T-cell (primary cell): ENCODE data around the gene DNM3. TPM values are rescaled to one million over a fixed set of nuclear protein-coding genes. Genes with fewer than 3 reads are reported as not detected.

Experiments
- ATAC-seq, 4 experiments: fragments of 200-7000 bp in 3 of 4; fragments of 150-1000 bp in 1 of 4; cut with Tn5 transposase; replicated peaks in 1 of 4; 1 replicate in 3 of 4; 2 replicates in 1 of 4; pipeline ENCODE4 v1.10.0; 2021; ENCODE audit warnings: moderate library complexity in 3 of 4, mild to moderate bottlenecking in 2 of 4, moderate number of reproducible peaks in 1 of 4
- CTCF ChIA-PET, 2 donors: fragments of 300-600 bp; sonication (Branson Sonifier 250); formaldehyde crosslinking; loops; one replicate each; lab custom pipeline; 2022; ENCODE audit warnings: antibody characterized with exemption in 2 of 2; lab: Charles Lee
- POLR2A ChIA-PET, 2 donors: fragments of 300-600 bp; sonication (Branson Sonifier 250); formaldehyde crosslinking; loops; one replicate each; lab custom pipeline; 2022; ENCODE audit warnings: antibody characterized with exemption in 2 of 2; lab: Charles Lee
- DNase-seq, 35 experiments: peaks; one replicate each; pipeline versions ENCODE4 v3.0.0 to v3.0.0-alpha.2; 2013 to 2023
- H3K27ac ChIP-seq: one replicate; pipeline ENCODE4 v1.5.1; 2013; ENCODE audit warnings: low read length
- H3K27me3 ChIP-seq, 2 experiments: replicated peaks in 1 of 2; 1 replicate in 1 of 2; 2 replicates in 1 of 2; pipeline versions ENCODE4 v1.6.1 to v1.7.0; 2013; ENCODE audit warnings: low read length in 1 of 2, mixed read lengths in 1 of 2; ENCODE audit not compliant: control insufficient read depth in 2 of 2, insufficient read depth in 2 of 2; ENCODE audit errors: extremely low read depth in 1 of 2
- H3K36me3 ChIP-seq, 2 donors: 1 replicate in 1 of 2; 2 replicates in 1 of 2; pipeline versions ENCODE4 v1.6.1 to v1.7.0; 2013; ENCODE audit warnings: low read length in 1 of 2; ENCODE audit not compliant: control insufficient read depth in 2 of 2, insufficient read depth in 1 of 2; ENCODE audit errors: extremely low read depth in 1 of 2
- H3K4me1 ChIP-seq, 2 experiments: 1 replicate in 1 of 2; 2 replicates in 1 of 2; pipeline versions ENCODE4 v1.6.1 to v1.7.0; 2013; ENCODE audit warnings: low read length in 2 of 2, mixed read lengths in 1 of 2; ENCODE audit not compliant: insufficient read depth in 2 of 2, control insufficient read depth in 1 of 2; ENCODE audit errors: extremely low read depth in 1 of 2
- H3K4me3 ChIP-seq, 2 donors: 1 replicate in 1 of 2; 2 replicates in 1 of 2; pipeline versions ENCODE4 v1.5.1 to v1.7.0; 2013; ENCODE audit warnings: mild to moderate bottlenecking in 2 of 2, low read length in 1 of 2, moderate library complexity in 1 of 2; ENCODE audit not compliant: control insufficient read depth in 1 of 2; ENCODE audit errors: extremely low read depth in 1 of 2
- H3K9me3 ChIP-seq: 2 replicates; pipeline ENCODE4 v1.7.0; 2013
- H3K27ac Mint-ChIP-seq, 2 donors: one replicate each; pipeline ENCODE4 v1.8.0; 2020 to 2021; ENCODE audit warnings: mild to moderate bottlenecking in 2 of 2, mixed read lengths in 2 of 2
- H3K27me3 Mint-ChIP-seq, 2 donors: one replicate each; pipeline ENCODE4 v1.8.0; 2021 to 2022; ENCODE audit warnings: mixed read lengths in 2 of 2
- H3K36me3 Mint-ChIP-seq: one replicate; pipeline ENCODE4 v1.8.0; 2021; ENCODE audit warnings: mixed read lengths
- H3K4me1 Mint-ChIP-seq, 3 donors: one replicate each; pipeline ENCODE4 v1.8.0; 2020 to 2022; ENCODE audit warnings: mixed read lengths in 3 of 3, mild to moderate bottlenecking in 1 of 3
- H3K4me3 Mint-ChIP-seq, 3 donors: one replicate each; pipeline ENCODE4 v1.8.0; 2020 to 2022; ENCODE audit warnings: mild to moderate bottlenecking in 3 of 3, mixed read lengths in 3 of 3, moderate library complexity in 3 of 3
- H3K9me3 Mint-ChIP-seq, 3 donors: one replicate each; pipeline ENCODE4 v1.8.0; 2020 to 2022; ENCODE audit warnings: mixed read lengths in 3 of 3
- WGBS: methylation state at CpG from one replicate; pipeline ENCODE4 v1.1.5; 2013; ENCODE audit warnings: missing lambda C conversion rate; ENCODE audit not compliant: insufficient coverage; 5-methylcytosine and 5-hydroxymethylcytosine counted together
- total RNA-seq, 35 experiments: library from RNA in 6 of 35; stranded (reverse) in 6 of 35; fragments of 120-200 nt in 1 of 35; gene quantifications; one replicate each; pipeline versions ENCODE4 v1.2.1 to v1.2.4 and lab custom pipeline; 2013 to 2026

The DNM3 gene
- total RNA-seq, 5 donors from 2014 or later (not counting 1 experiment from before 2014, with no cell fraction given) = 2.0 to 2.8 (median 2.4) TPM

DNA sequence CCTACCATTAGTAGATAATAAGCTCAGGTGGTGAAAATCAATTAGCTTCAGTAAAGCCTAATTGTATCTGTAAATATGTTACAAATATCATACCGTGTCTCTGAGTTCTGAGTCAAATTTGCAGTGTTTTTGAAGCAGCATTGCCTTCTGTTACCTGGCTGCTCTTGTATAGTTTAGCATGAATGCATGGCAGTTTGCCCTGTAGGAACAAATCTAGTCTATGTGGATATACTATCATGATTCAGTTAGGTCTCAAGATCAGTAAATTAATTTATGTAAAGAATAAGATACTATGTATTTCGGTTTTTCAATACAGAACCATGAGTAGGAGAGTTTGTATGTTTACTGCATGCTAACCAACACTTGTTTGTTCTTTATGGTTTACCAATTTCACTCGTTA, 338.6 kb downstream of the DNM3 start:
- H3K4me1 Mint-ChIP-seq = peaks cover 21 to 51% (median 33%) of the 10 kb centered on the region in 3 donors
- H3K27ac Mint-ChIP-seq = peak overlapping the region; percentile 97 to 98
- Histone ChIP-seq H3K4me1 (peaks cover 2 to 18% of the 10 kb centered on the region in 2 experiments), H3K36me3 (no peaks in the 10 kb centered on the region), H3K9me3 (no peaks in the 10 kb centered on the region), H3K27ac (peak overlapping the region; percentile 87), H3K4me3 (no peak overlapping the region), H3K27me3 (no peaks in the 10 kb centered on the region)
- POLR2A ChIA-PET = interaction anchor here in 1 of 2 donors (0.6 kb wide), 1 partner anchor 319 kb away, joined by 3 read pairs; no protein-coding TSS in a partner anchor
- DNase-seq (peak in 1 of 35 experiments; percentile 3), ATAC-seq (no peak)
- CTCF ChIA-PET = interaction anchor here in 1 of 2 donors (0.9 kb wide), 1 partner anchor 16 kb away, joined by 3 read pairs; no protein-coding TSS in a partner anchor
- H3K36me3 Mint-ChIP-seq = no peaks in the 10 kb centered on the region
- no peak overlapping the region for H3K4me3 Mint-ChIP-seq
- H3K27me3 Mint-ChIP-seq = no peaks in the 10 kb centered on the region
- H3K9me3 Mint-ChIP-seq = no peaks in the 10 kb centered on the region
- no CpG with 5 or more reads among the region's 3 CpGs for WGBS

DNA sequence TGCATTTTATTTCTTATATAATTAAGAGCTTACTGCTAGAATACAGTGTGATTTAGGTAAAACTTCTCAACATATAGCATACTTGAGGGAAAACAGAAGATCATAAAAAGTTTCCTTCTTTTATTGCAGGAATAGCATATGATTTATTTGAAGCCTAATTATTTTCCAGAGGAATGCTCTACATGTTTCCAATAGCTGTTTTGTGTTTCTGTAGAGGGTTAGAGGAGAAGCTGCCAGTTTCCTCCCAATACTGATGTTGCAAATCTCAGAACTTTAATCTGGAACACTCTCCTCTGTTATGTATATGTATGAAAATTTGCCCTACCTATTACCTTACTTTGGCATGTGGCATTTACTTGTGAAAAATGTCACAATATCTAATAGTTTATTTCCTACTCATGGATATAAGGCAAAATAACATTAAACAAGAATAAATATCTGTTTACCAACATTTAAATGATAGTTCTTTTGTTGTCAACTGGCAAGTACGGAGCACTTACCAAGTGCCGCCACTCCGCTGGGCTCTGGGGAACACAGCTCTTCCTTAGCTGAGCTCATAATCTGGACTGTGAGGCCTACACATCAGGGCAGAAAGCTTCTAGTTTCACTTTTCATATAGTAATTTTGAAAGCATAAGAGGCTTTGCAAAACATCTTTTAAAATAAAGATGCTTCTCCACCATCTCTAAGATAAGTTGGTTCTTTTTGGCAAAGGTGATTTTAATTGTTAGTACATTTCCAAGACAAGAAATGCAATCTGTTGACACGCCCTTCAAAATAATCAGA, 339.4 kb downstream of the DNM3 start:
- H3K27ac Mint-ChIP-seq = peak overlapping the region; percentile 97 to 98
- WGBS = no CpG with 5 or more reads among the region's 4 CpGs
- peak overlapping the region in 1 of 2 donors; percentile 42 for H3K4me3 ChIP-seq
- ATAC-seq (peak; percentile 70 to 80 (median 74)), DNase-seq (peak in 33 of 35 experiments; percentile 1 to 65 (median 24))
- no peaks in the 10 kb centered on the region for H3K27me3 ChIP-seq
- H3K36me3 ChIP-seq = no peaks in the 10 kb centered on the region
- H3K4me1 Mint-ChIP-seq = peaks cover 27 to 57% (median 40%) of the 10 kb centered on the region in 3 donors
- H3K27me3 Mint-ChIP-seq = no peaks in the 10 kb centered on the region
- no peaks in the 10 kb centered on the region for H3K36me3 Mint-ChIP-seq
- POLR2A ChIA-PET = interaction anchor here (0.6 to 1.1 kb wide), 5 partner anchors 59 to 352 kb away, joined by 3 to 8 read pairs (median 4); no protein-coding TSS in a partner anchor
- CTCF ChIA-PET = interaction anchor here in 1 of 2 donors (0.7 to 1.0 kb wide), 6 partner anchors 15 to 219 kb away, joined by 3 to 6 read pairs (median 4); no protein-coding TSS in a partner anchor
- H3K4me3 Mint-ChIP-seq = peak overlapping the region; percentile 65 to 66 (median 66)
- H3K4me1 ChIP-seq = peaks cover 2 to 18% of the 10 kb centered on the region in 2 experiments
- H3K27ac ChIP-seq = peak overlapping the region; percentile 87
- H3K9me3 ChIP-seq = no peaks in the 10 kb centered on the region
- no peaks in the 10 kb centered on the region for H3K9me3 Mint-ChIP-seq

DNA sequence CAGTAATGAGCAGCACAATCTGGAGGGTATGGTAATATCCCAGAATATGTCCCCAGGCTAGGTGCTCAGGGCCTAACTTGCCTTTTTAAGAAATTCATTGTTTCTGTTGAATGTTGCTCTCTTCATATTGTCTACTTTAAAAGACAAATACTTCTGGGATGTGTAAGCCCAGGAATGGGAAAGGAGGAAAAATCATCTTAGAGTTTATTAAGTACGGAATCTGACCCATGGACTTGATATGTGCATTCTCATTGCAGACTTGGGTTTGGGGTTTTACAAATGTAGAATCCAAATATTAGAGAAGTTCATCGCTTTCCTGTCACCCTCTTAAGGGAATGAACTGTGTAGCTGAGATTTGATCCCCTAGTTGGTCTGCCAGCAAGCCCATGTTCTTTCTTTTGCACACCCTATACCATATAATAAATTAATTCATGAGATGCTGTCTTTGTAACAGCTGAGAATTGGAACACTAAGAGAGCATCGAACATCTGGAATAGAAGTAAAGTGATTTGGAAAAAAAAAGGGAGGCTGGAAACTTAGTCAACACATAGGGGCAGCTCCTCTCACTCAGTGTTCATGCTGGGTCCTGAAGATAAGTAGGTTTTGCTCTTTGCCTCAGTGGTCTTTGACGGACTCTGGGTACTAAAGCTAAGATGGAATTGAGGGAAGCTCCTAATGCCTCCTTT, 343.4 kb downstream of the DNM3 start:
- Mint-ChIP-seq H3K4me3 (no peak overlapping the region), H3K27ac (peak overlapping the region; percentile 1 to 36), H3K36me3 (no peaks in the 10 kb centered on the region), H3K27me3 (no peaks in the 10 kb centered on the region), H3K9me3 (no peaks in the 10 kb centered on the region), H3K4me1 (peaks cover 27 to 64% (median 40%) of the 10 kb centered on the region in 3 donors)
- POLR2A ChIA-PET = no interaction called here
- no peaks in the 10 kb centered on the region for H3K9me3 ChIP-seq
- CTCF ChIA-PET = no interaction called here
- ATAC-seq (no peak), DNase-seq (no peak)
- H3K27me3 ChIP-seq = no peaks in the 10 kb centered on the region
- no peaks in the 10 kb centered on the region for H3K36me3 ChIP-seq
- H3K4me3 ChIP-seq = no peak overlapping the region
- 100% methylated on average over 1 of the region's 4 CpGs for WGBS
- H3K4me1 ChIP-seq = peaks cover 2 to 18% of the 10 kb centered on the region in 2 experiments
- no peak overlapping the region for H3K27ac ChIP-seq

DNA sequence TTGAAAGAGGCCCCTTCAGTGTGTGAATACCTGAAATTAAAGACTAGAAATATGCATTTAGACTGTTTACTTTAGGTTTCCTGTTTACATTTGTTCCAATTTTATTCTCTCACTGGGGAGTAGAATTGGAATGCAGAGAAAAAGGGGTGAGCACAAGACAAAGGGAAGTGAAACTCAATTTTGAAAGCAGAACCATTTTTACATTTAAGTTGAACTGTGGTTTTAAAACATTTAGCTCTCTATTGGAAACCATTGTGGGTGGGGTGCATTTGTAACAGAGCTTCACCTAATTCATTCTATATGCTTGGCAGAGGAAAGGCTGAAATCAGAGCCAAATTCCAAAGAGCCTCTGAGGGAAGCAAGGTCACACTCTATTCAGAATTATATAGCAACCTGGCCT, 343.9 kb downstream of the DNM3 start:
- no peak overlapping the region for H3K4me3 Mint-ChIP-seq
- peaks cover 0 to 2% (median 0%) of the 10 kb centered on the region in 3 donors for H3K9me3 Mint-ChIP-seq
- CTCF ChIA-PET = interaction anchor here in 1 of 2 donors (1.1 kb wide), 1 partner anchor 10 kb away, joined by 3 read pairs; no protein-coding TSS in a partner anchor

DNA sequence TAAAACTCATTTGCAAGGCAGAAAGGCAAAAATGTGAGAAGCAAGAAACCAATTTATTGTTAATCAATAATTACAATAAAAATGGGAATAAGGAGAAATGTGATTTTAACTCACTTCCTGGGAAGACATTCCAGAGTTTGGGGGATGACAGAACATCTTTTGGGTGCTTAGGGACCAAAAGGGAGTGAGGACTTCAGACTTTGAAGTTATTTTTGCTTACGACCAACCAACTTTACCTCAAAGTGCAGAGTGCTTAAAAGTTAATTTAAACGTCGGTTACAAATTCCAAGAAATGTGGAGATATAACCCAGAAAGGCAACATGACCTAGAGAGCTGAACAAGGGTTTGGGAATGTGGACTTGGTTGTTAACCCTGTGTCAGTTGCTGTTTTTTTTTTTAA, 344.7 kb downstream of the DNM3 start:
- Histone ChIP-seq H3K9me3 (no peaks in the 10 kb centered on the region), H3K4me1 (peaks cover 0 to 7% of the 10 kb centered on the region in 2 experiments), H3K27ac (no peak overlapping the region), H3K36me3 (no peaks in the 10 kb centered on the region), H3K4me3 (no peak overlapping the region), H3K27me3 (no peaks in the 10 kb centered on the region)
- POLR2A ChIA-PET = no interaction called here
- Mint-ChIP-seq H3K36me3 (no peaks in the 10 kb centered on the region), H3K27me3 (no peaks in the 10 kb centered on the region), H3K27ac (no peak overlapping the region), H3K4me1 (peaks cover 21 to 53% (median 29%) of the 10 kb centered on the region in 3 donors), H3K9me3 (peaks cover 0 to 2% (median 0%) of the 10 kb centered on the region in 3 donors), H3K4me3 (no peak overlapping the region)
- WGBS = no CpG with 5 or more reads among the region's 3 CpGs
- no peak for DNase-seq
- ATAC-seq = no peak
- CTCF ChIA-PET = interaction anchor here in 1 of 2 donors (1.1 kb wide), 1 partner anchor 9 kb away, joined by 3 read pairs; no protein-coding TSS in a partner anchor

More for the DNA sequence above, 343.9 kb downstream of the DNM3 start:
- Histone ChIP-seq H3K27ac (no peak overlapping the region), H3K36me3 (no peaks in the 10 kb centered on the region), H3K4me3 (no peak overlapping the region), H3K27me3 (no peaks in the 10 kb centered on the region), H3K9me3 (no peaks in the 10 kb centered on the region), H3K4me1 (peaks cover 2 to 13% of the 10 kb centered on the region in 2 experiments)
- POLR2A ChIA-PET = interaction anchor here in 1 of 2 donors (0.5 kb wide), 1 partner anchor 195 kb away, joined by 3 read pairs; no protein-coding TSS in a partner anchor
- Mint-ChIP-seq H3K27me3 (no peaks in the 10 kb centered on the region), H3K27ac (peak overlapping the region; percentile 1 to 36), H3K4me1 (peaks cover 27 to 59% (median 36%) of the 10 kb centered on the region in 3 donors), H3K36me3 (no peaks in the 10 kb centered on the region)
- DNase-seq = no peak
- no peak for ATAC-seq

DNA sequence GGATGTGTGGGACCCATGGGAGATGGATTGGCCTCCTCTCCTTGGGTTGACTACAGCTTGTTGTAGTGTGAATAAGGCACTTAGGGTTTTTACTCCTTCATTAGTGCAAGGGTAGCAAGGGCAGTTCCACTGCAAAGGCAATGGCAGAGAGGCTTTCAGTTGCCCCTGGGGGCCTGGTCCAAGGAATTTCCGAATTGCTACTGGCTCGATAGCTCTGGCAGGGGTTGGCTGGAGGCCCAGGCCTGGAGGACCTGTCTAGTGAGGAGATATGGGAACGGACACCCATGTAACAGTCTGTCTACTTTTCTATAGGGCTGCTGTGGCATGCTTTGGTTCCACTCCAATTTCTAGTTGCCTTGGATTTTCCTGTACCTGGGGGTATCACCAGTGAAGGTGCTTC, 360.3 kb downstream of the DNM3 start:
- H3K27me3 ChIP-seq = no peaks in the 10 kb centered on the region
- Mint-ChIP-seq H3K27ac (no peak overlapping the region), H3K4me1 (peaks cover 0 to 15% (median 0%) of the 10 kb centered on the region in 3 donors), H3K27me3 (no peaks in the 10 kb centered on the region), H3K4me3 (no peak overlapping the region), H3K36me3 (peaks cover 25% of the 10 kb centered on the region), H3K9me3 (peaks cover 16 to 35% (median 22%) of the 10 kb centered on the region in 3 donors)
- 100% methylated on average over 1 of the region's 3 CpGs for WGBS
- no peak for DNase-seq
- H3K27ac ChIP-seq = no peak overlapping the region
- H3K4me3 ChIP-seq = no peak overlapping the region
- POLR2A ChIA-PET = interaction anchor here in 1 of 2 donors (0.6 kb wide), 1 partner anchor 12 kb away, joined by 6 read pairs; no protein-coding TSS in a partner anchor
- CTCF ChIA-PET = no interaction called here
- no peaks in the 10 kb centered on the region for H3K4me1 ChIP-seq
- ATAC-seq = no peak
- H3K36me3 ChIP-seq = no peaks in the 10 kb centered on the region
- H3K9me3 ChIP-seq = peaks cover 2% of the 10 kb centered on the region
